B cell (primary cell): Measurements from ENCODE around the gene MYCBP2. TPM values are rescaled to one million over a fixed set of nuclear protein-coding genes. Genes with fewer than 3 reads are reported as not detected.

ENCODE experiments used
- ATAC-seq: fragments of 200-7000 bp; cut with Tn5 transposase; one replicate; pipeline ENCODE4 v1.10.0; 2021; ENCODE audit warnings: low read depth, mild to moderate bottlenecking, moderate number of reproducible peaks, moderate library complexity
- CTCF ChIA-PET: fragments of 350-600 bp; sonication (Branson Sonifier 250); formaldehyde crosslinking; loops from one replicate; lab custom pipeline; 2021; ENCODE audit warnings: antibody characterized with exemption, inconsistent platforms; lab: Charles Lee
- POLR2A ChIA-PET: fragments of 350-600 bp; sonication (Branson Sonifier 250); formaldehyde crosslinking; loops from one replicate; lab custom pipeline; 2021; ENCODE audit warnings: antibody characterized with exemption; lab: Charles Lee
- DNase-seq: peaks from one replicate; pipeline ENCODE4 v3.0.0; 2013
- H2AFZ ChIP-seq: 2 replicates; pipeline ENCODE4 v1.6.1; 2012; ENCODE audit warnings: mild to moderate bottlenecking, low read depth, low read length; ENCODE audit not compliant: insufficient read depth, poor library complexity, severe bottlenecking
- H3K27ac ChIP-seq, 2 donors: 1 replicate in 1 of 2; 2 replicates in 1 of 2; pipeline ENCODE4 v1.5.1; 2012 to 2013; ENCODE audit warnings: low read length in 2 of 2, mild to moderate bottlenecking in 2 of 2, moderate library complexity in 1 of 2
- H3K27me3 ChIP-seq, 4 experiments: fragments of 200-600 bp in 1 of 4; sonication (generic) in 1 of 4; replicated peaks in 1 of 4; 1 replicate in 2 of 4; 2 replicates in 2 of 4; pipeline versions ENCODE4 v1.6.1 to v1.7.0; 2013 to 2016; ENCODE audit warnings: low read length in 3 of 4, mild to moderate bottlenecking in 2 of 4, mixed read lengths in 1 of 4, moderate library complexity in 1 of 4; ENCODE audit not compliant: insufficient read depth in 4 of 4, control insufficient read depth in 3 of 4; ENCODE audit errors: control extremely low read depth in 1 of 4
- H3K36me3 ChIP-seq, 2 experiments: replicated peaks in 1 of 2; 1 replicate in 1 of 2; 2 replicates in 1 of 2; pipeline versions ENCODE4 v1.6.1 to v1.7.1; 2013; ENCODE audit warnings: low read length in 1 of 2; ENCODE audit not compliant: insufficient read depth in 2 of 2, control insufficient read depth in 1 of 2; ENCODE audit errors: control extremely low read depth in 1 of 2, extremely low read depth in 1 of 2
- H3K4me1 ChIP-seq, 2 donors: fragments of 200-600 bp in 1 of 2; sonication (generic) in 1 of 2; 1 replicate in 1 of 2; 2 replicates in 1 of 2; pipeline versions ENCODE4 v1.5.1 to v1.6.1; 2013 to 2017; ENCODE audit warnings: low read length in 2 of 2; ENCODE audit not compliant: control insufficient read depth in 2 of 2, insufficient read depth in 2 of 2
- H3K4me2 ChIP-seq: replicated peaks from 2 replicates; pipeline ENCODE3; 2012; ENCODE audit warnings: mild to moderate bottlenecking, low read depth, low read length; ENCODE audit not compliant: poor library complexity, severe bottlenecking
- H3K4me3 ChIP-seq, 5 experiments: fragments of 200-600 bp in 1 of 5; sonication (generic) in 1 of 5; 1 replicate in 3 of 5; 2 replicates in 2 of 5; pipeline versions ENCODE4 v1.5.1 to v1.7.0; 2011 to 2016; ENCODE audit warnings: low read length in 4 of 5, mild to moderate bottlenecking in 4 of 5, low read depth in 2 of 5, control low read depth in 1 of 5, moderate library complexity in 1 of 5; ENCODE audit not compliant: insufficient read depth in 1 of 5; ENCODE audit errors: control extremely low read depth in 1 of 5, extremely low read depth in 1 of 5
- H3K79me2 ChIP-seq: fragments of 200-600 bp; sonication (generic); one replicate; pipeline ENCODE4 v1.6.0; 2016; ENCODE audit warnings: low read length; ENCODE audit not compliant: control insufficient read depth, insufficient read depth
- H3K9ac ChIP-seq: fragments of 200-600 bp; sonication (generic); 2 replicates; pipeline ENCODE4 v1.6.1; 2017; ENCODE audit warnings: mild to moderate bottlenecking, low read length, moderate library complexity
- H3K9me3 ChIP-seq, 3 donors: one replicate each; pipeline versions ENCODE4 v1.6.1 to v1.7.1; 2013; ENCODE audit warnings: low read length in 2 of 3; ENCODE audit not compliant: control insufficient read depth in 2 of 3, insufficient read depth in 1 of 3; ENCODE audit errors: control extremely low read depth in 1 of 3
- H4K20me1 ChIP-seq: 2 replicates; pipeline ENCODE4 v1.6.0; 2012; ENCODE audit warnings: mild to moderate bottlenecking, low read length; ENCODE audit not compliant: insufficient read depth, control insufficient read depth, poor library complexity, severe bottlenecking
- H3K27ac Mint-ChIP-seq: one replicate; pipeline ENCODE4 v1.8.0; 2021; ENCODE audit warnings: mixed read lengths
- H3K27me3 Mint-ChIP-seq: one replicate; pipeline ENCODE4 v1.8.0; 2021; ENCODE audit warnings: mixed read lengths
- H3K4me1 Mint-ChIP-seq: one replicate; pipeline ENCODE4 v1.8.0; 2021; ENCODE audit warnings: mixed read lengths
- H3K4me3 Mint-ChIP-seq: one replicate; pipeline ENCODE4 v1.8.0; 2021; ENCODE audit warnings: mixed read lengths
- H3K9me3 Mint-ChIP-seq: one replicate; pipeline ENCODE4 v1.8.0; 2022; ENCODE audit warnings: mixed read lengths; ENCODE audit not compliant: insufficient read depth
- EZH2 ChIP-seq: IDR thresholded peaks from 2 replicates; pipeline ENCODE4 v1.6.1; 2012; ENCODE audit warnings: borderline replicate concordance, low read depth, mild to moderate bottlenecking, moderate library complexity, low read length; ENCODE audit not compliant: insufficient read depth, poor library complexity, severe bottlenecking
- WGBS: methylation state at CpG from one replicate; pipeline ENCODE4 v1.1.5; 2013; ENCODE audit warnings: missing lambda C conversion rate; ENCODE audit not compliant: insufficient coverage; 5-methylcytosine and 5-hydroxymethylcytosine counted together
- intact Hi-C: fragments of 100-400 bp; cut with micrococcal nuclease; formaldehyde crosslinking; loops from one replicate; pipeline ENCODE4 v1.10.0; 2022
- polyA plus RNA-seq: library from polyadenylated mRNA; depleted of rRNA; stranded (reverse); fragments of >200 nt; gene quantifications from 2 replicates; pipeline ENCODE4 v1.2.3, GENCODE V29; 2012
- total RNA-seq, 2 donors: library from RNA; stranded (reverse); fragments of 120-200 nt in 1 of 2; gene quantifications; 1 replicate in 1 of 2; 2 replicates in 1 of 2; pipeline versions ENCODE4 v1.2.3 to v1.2.4, GENCODE V29; 2013 to 2022
- TF ChIP-seq, protein P1 (sequence below): fragments of 200-600 bp; IDR thresholded peaks from one replicate; pipeline ENCODE4 v1.8.0; 2022; ENCODE audit warnings: antibody characterized with exemption, mild to moderate bottlenecking

Gene MYCBP2
- total and polyA plus RNA-seq, 2 donors (not counting 1 experiment from before 2014, with no cell fraction given) = 84.0 to 237 TPM

DNA sequence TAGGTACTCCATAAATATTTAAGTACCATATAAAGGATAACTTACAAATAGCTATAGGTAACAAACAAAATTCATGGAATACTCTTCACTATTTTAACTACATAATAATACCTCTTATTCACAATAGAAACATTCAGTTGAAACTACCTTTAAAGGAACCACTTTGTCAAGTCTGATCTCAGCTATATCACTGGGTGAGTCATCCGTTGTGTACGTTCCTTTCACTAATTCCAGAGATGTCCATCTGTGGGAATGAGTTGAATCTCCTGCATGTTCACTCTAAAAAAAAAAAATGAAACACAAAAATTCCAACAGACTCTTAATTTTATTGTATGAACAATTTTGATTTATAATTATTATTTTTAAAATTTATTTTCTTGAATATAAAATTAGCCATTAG lies 150.5 kb downstream of the MYCBP2 start:
- Histone ChIP-seq H3K79me2 (peaks cover 3% of the 10 kb centered on the region), H3K36me3 (peaks cover 17 to 75% of the 10 kb centered on the region in 2 experiments), H4K20me1 (no peaks in the 10 kb centered on the region), H3K4me3 (no peak overlapping the region), H3K9me3 (no peaks in the 10 kb centered on the region), H2AFZ (no peak overlapping the region), H3K4me1 (no peaks in the 10 kb centered on the region), H3K27me3 (no peaks in the 10 kb centered on the region), H3K4me2 (no peak overlapping the region), H3K27ac (no peak overlapping the region), H3K9ac (no peak overlapping the region)
- Mint-ChIP-seq H3K4me1 (no peaks in the 10 kb centered on the region), H3K4me3 (no peak overlapping the region), H3K27ac (no peak overlapping the region), H3K9me3 (no peaks in the 10 kb centered on the region), H3K27me3 (no peaks in the 10 kb centered on the region)
- ATAC-seq (no peak), DNase-seq (no peak)
- ChIA-PET CTCF (interaction anchor here (1.2 kb wide), 1 partner anchor 302 kb away, joined by 3 read pairs; no protein-coding TSS in a partner anchor), POLR2A (no interaction called here)
- WGBS = no CpG with 5 or more reads among the region's 2 CpGs
- intact Hi-C loops = no loop called here
- TF ChIP-seq, protein P1, sequence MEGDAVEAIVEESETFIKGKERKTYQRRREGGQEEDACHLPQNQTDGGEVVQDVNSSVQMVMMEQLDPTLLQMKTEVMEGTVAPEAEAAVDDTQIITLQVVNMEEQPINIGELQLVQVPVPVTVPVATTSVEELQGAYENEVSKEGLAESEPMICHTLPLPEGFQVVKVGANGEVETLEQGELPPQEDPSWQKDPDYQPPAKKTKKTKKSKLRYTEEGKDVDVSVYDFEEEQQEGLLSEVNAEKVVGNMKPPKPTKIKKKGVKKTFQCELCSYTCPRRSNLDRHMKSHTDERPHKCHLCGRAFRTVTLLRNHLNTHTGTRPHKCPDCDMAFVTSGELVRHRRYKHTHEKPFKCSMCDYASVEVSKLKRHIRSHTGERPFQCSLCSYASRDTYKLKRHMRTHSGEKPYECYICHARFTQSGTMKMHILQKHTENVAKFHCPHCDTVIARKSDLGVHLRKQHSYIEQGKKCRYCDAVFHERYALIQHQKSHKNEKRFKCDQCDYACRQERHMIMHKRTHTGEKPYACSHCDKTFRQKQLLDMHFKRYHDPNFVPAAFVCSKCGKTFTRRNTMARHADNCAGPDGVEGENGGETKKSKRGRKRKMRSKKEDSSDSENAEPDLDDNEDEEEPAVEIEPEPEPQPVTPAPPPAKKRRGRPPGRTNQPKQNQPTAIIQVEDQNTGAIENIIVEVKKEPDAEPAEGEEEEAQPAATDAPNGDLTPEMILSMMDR = no peak
- no peak for TF ChIP-seq EZH2

DNA sequence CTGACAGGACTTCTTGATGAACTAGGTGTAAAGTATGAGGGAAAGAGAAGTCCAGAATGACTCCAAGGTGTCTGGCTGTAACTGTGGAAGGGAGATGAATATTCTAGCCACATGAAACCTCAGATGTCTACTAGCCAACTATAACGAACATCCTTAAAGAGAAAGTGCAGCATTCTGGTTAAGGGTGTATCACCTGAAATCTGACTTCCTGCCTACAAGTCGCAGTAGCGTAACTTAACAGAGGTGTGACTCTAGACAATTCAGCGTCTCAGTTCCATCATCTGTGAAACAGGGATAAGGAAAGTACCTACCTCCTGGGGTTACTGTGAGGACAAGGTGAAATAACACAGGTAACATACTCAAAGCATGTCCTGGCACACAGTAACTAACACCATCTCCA lies 154.2 kb downstream of the MYCBP2 start:
- Mint-ChIP-seq H3K27ac (no peak overlapping the region), H3K4me1 (no peaks in the 10 kb centered on the region), H3K4me3 (no peak overlapping the region), H3K9me3 (no peaks in the 10 kb centered on the region), H3K27me3 (no peaks in the 10 kb centered on the region)
- no peak overlapping the region for H3K27ac ChIP-seq
- DNase-seq (no peak), ATAC-seq (no peak)
- ChIA-PET POLR2A (no interaction called here), CTCF (interaction anchor here (1.4 kb wide), 1 partner anchor 153 kb away, joined by 3 read pairs; no protein-coding TSS in a partner anchor)
- no peak overlapping the region for H3K9ac ChIP-seq
- H3K4me3 ChIP-seq = no peak overlapping the region
- no peaks in the 10 kb centered on the region for H3K9me3 ChIP-seq
- WGBS = 75% methylated on average over 1 of the region's 4 CpGs
- intact Hi-C loops = no loop called here
- TF ChIP-seq EZH2 = no peak
- TF ChIP-seq, protein P1 = no peak
- no peak overlapping the region for H3K4me2 ChIP-seq
- H3K79me2 ChIP-seq = peaks cover 3% of the 10 kb centered on the region
- H3K4me1 ChIP-seq = no peaks in the 10 kb centered on the region
- H4K20me1 ChIP-seq = no peaks in the 10 kb centered on the region
- H3K27me3 ChIP-seq = no peaks in the 10 kb centered on the region
- H3K36me3 ChIP-seq = peaks cover 11 to 71% of the 10 kb centered on the region in 2 experiments
- H2AFZ ChIP-seq = no peak overlapping the region
